Muscle layer of colon (tissue), 2 donors: ENCODE results near the gene C17orf107.
A peak's percentile ranks its signal among the peaks of the same experiment; 100 is the strongest.

Source experiments
- H3K27ac ChIP-seq: one replicate; pipeline ENCODE4 v1.7.0; 2013; ENCODE audit warnings: low read depth, mild to moderate bottlenecking, low read length, moderate library complexity
- H3K27me3 ChIP-seq, 2 donors: one replicate each; pipeline ENCODE4 v1.7.0; 2013; ENCODE audit warnings: low read length in 2 of 2, mild to moderate bottlenecking in 2 of 2; ENCODE audit not compliant: insufficient read depth in 2 of 2, control insufficient read depth in 1 of 2
- H3K36me3 ChIP-seq: one replicate; pipeline ENCODE4 v1.7.0; 2013; ENCODE audit warnings: mild to moderate bottlenecking, low read length; ENCODE audit not compliant: insufficient read depth
- H3K4me1 ChIP-seq: one replicate; pipeline ENCODE4 v1.7.0; 2013; ENCODE audit warnings: mild to moderate bottlenecking, low read length; ENCODE audit not compliant: insufficient read depth
- H3K4me3 ChIP-seq, 2 donors: one replicate each; pipeline ENCODE4 v1.7.0; 2013; ENCODE audit warnings: low read length in 2 of 2, low read depth in 1 of 2, mild to moderate bottlenecking in 1 of 2, moderate library complexity in 1 of 2
- H3K9ac ChIP-seq: one replicate; pipeline ENCODE4 v1.7.0; 2013; ENCODE audit warnings: low read length
- H3K9me3 ChIP-seq: one replicate; pipeline ENCODE4 v1.7.0; 2013; ENCODE audit warnings: mild to moderate bottlenecking, low read length
- donor health status: abdominal sarcoma.
- donor health status: Adenocarcinoma of cecum.

The C17orf107 gene

GRCh38 chr17:4895121-4895520, 4.2 kb upstream of the C17orf107 start:
- peaks cover 60% of the 10 kb centered on the region for H3K36me3 ChIP-seq
- H3K9ac ChIP-seq: no peak overlapping the region
- H3K27me3 ChIP-seq: peaks cover 8 to 14% of the 10 kb centered on the region in 2 donors
- peaks cover 4% of the 10 kb centered on the region for H3K4me1 ChIP-seq
- H3K4me3 ChIP-seq: no peak overlapping the region
- H3K27ac ChIP-seq: no peak overlapping the region
- H3K9me3 ChIP-seq: no peaks in the 10 kb centered on the region

GRCh38 chr17:4895657-4896331, 3.5 kb upstream of the C17orf107 start:
- Histone ChIP-seq H3K4me1 (peaks cover 8% of the 10 kb centered on the region), H3K27me3 (peaks cover 11 to 20% of the 10 kb centered on the region in 2 donors), H3K27ac (no peak overlapping the region), H3K36me3 (peaks cover 53% of the 10 kb centered on the region), H3K9me3 (no peaks in the 10 kb centered on the region), H3K9ac (no peak overlapping the region), H3K4me3 (no peak overlapping the region)

- peaks cover 46% of the 10 kb centered on the region for H3K36me3 ChIP-seq
- H3K4me1 ChIP-seq: peaks cover 11% of the 10 kb centered on the region
- no peak overlapping the region for H3K4me3 ChIP-seq
- no peak overlapping the region for H3K9ac ChIP-seq
- H3K9me3 ChIP-seq: no peaks in the 10 kb centered on the region
- peaks cover 11 to 28% of the 10 kb centered on the region in 2 donors for H3K27me3 ChIP-seq
- H3K27ac ChIP-seq: no peak overlapping the region
Observed at GRCh38 chr17:4896332-4897197, 2.8 kb upstream of the C17orf107 start.

GRCh38 chr17:4897198-4897687, 2.1 kb upstream of the C17orf107 start:
- Histone ChIP-seq H3K27ac (no peak overlapping the region), H3K4me3 (no peak overlapping the region), H3K4me1 (peaks cover 11% of the 10 kb centered on the region), H3K36me3 (peaks cover 40% of the 10 kb centered on the region), H3K27me3 (peaks cover 11 to 30% of the 10 kb centered on the region in 2 donors), H3K9ac (no peak overlapping the region), H3K9me3 (no peaks in the 10 kb centered on the region)

GRCh38 chr17:4897785-4898184, 1.6 kb upstream of the C17orf107 start:
- Histone ChIP-seq H3K9ac (no peak overlapping the region), H3K36me3 (peaks cover 34% of the 10 kb centered on the region), H3K9me3 (no peaks in the 10 kb centered on the region)

GRCh38 chr17:4898351-4898750, 985 bp upstream of the C17orf107 start:
- no peak overlapping the region for H3K4me3 ChIP-seq
- no peaks in the 10 kb centered on the region for H3K9me3 ChIP-seq
- H3K9ac ChIP-seq: no peak overlapping the region
- peaks cover 11 to 30% of the 10 kb centered on the region in 2 donors for H3K27me3 ChIP-seq
- H3K27ac ChIP-seq: no peak overlapping the region
- peaks cover 11% of the 10 kb centered on the region for H3K4me1 ChIP-seq
- H3K36me3 ChIP-seq: peaks cover 29% of the 10 kb centered on the region

More at GRCh38 chr17:4897785-4898184, 1.6 kb upstream of the C17orf107 start:
- Histone ChIP-seq H3K27ac (no peak overlapping the region), H3K4me3 (no peak overlapping the region), H3K4me1 (peaks cover 11% of the 10 kb centered on the region), H3K27me3 (peaks cover 11 to 30% of the 10 kb centered on the region in 2 donors)

GRCh38 chr17:4898927-4899326, 409 bp upstream of the C17orf107 start:
- peaks cover 24% of the 10 kb centered on the region for H3K36me3 ChIP-seq
- H3K9me3 ChIP-seq: no peaks in the 10 kb centered on the region
- peaks cover 11 to 32% of the 10 kb centered on the region in 2 donors for H3K27me3 ChIP-seq
- H3K4me3 ChIP-seq: peak overlapping the region in 1 of 2 donors; percentile 23
- no peak overlapping the region for H3K27ac ChIP-seq
- no peak overlapping the region for H3K9ac ChIP-seq
- peaks cover 11% of the 10 kb centered on the region for H3K4me1 ChIP-seq

- Histone ChIP-seq H3K27me3 (peaks cover 11 to 35% of the 10 kb centered on the region in 2 donors), H3K4me1 (peaks cover 11% of the 10 kb centered on the region), H3K27ac (no peak overlapping the region), H3K9ac (no peak overlapping the region), H3K36me3 (peaks cover 10% of the 10 kb centered on the region), H3K4me3 (peak overlapping the region in 1 of 2 donors; percentile 23), H3K9me3 (no peaks in the 10 kb centered on the region)
Observed at GRCh38 chr17:4900231-4901107, 1.1 kb downstream of the C17orf107 start.

GRCh38 chr17:4901108-4901647, 1.8 kb downstream of the C17orf107 start:
- H3K4me1 ChIP-seq: peaks cover 11% of the 10 kb centered on the region
- H3K9ac ChIP-seq: no peak overlapping the region
- no peaks in the 10 kb centered on the region for H3K9me3 ChIP-seq
- H3K27ac ChIP-seq: no peak overlapping the region
- H3K36me3 ChIP-seq: peaks cover 4% of the 10 kb centered on the region
- no peak overlapping the region for H3K4me3 ChIP-seq
- H3K27me3 ChIP-seq: peaks cover 11 to 35% of the 10 kb centered on the region in 2 donors

GRCh38 chr17:4901648-4902344, 2.5 kb downstream of the C17orf107 start:
- Histone ChIP-seq H3K27me3 (peaks cover 11 to 35% of the 10 kb centered on the region in 2 donors), H3K36me3 (no peaks in the 10 kb centered on the region), H3K4me3 (no peak overlapping the region), H3K4me1 (peaks cover 11% of the 10 kb centered on the region), H3K27ac (no peak overlapping the region), H3K9me3 (no peaks in the 10 kb centered on the region), H3K9ac (no peak overlapping the region)
